SU-DHL-6 (cell line): ENCODE data around the gene CFAP97D2.

Experiments
- CTCF ChIP-seq: fragments of 200-600 bp; sonication (generic); IDR thresholded peaks from one replicate; pipeline ENCODE4 v1.5.1; 2017; ENCODE audit warnings: antibody characterized with exemption, mild to moderate bottlenecking, low read length, moderate library complexity; ENCODE audit not compliant: insufficient read depth, poor library complexity, severe bottlenecking
- EZH2phosphoT487 ChIP-seq: fragments of 200-600 bp; sonication (generic), shearing (Covaris generic); conservative IDR thresholded peaks from 2 replicates; pipeline ENCODE4 v1.6.1; 2018; ENCODE audit warnings: mild to moderate bottlenecking, antibody characterized with exemption, low read length, moderate library complexity, mixed read lengths

- TF ChIP-seq CTCF: no peak
- TF ChIP-seq EZH2phosphoT487: no peak
Observed at GRCh38 chr13:114142640-114143490, 36.2 kb upstream of the CFAP97D2 start.
